T-helper 1 cell treated with Interleukin-12 subunit alpha and Interleukin-12 subunit beta and Interleukin-4 antibody, amounts not matched to agents 30 μg/mL and 1 μg/mL, for 36 hours (primary cell): ENCODE measurements around the gene KRTAP10-7.
A peak's percentile ranks its signal among the peaks of the same experiment; 100 is the strongest.
"Not testable (repeated sequence)": the region's sequence is repeated elsewhere in the genome, so short reads cannot be mapped to it uniquely, and the experiment has no call there.

ENCODE experiments used
- H3K27ac Mint-ChIP-seq: one replicate; pipeline ENCODE4 v1.8.0; 2021; ENCODE audit warnings: mild to moderate bottlenecking, mixed read lengths
- H3K27me3 Mint-ChIP-seq: one replicate; pipeline ENCODE4 v1.8.0; 2021; ENCODE audit warnings: low read depth, mixed read lengths
- H3K36me3 Mint-ChIP-seq: one replicate; pipeline ENCODE4 v1.8.0; 2021; ENCODE audit warnings: low read depth, mixed read lengths
- H3K4me1 Mint-ChIP-seq: one replicate; pipeline ENCODE4 v1.8.0; 2021; ENCODE audit warnings: low read depth, mixed read lengths
- H3K4me3 Mint-ChIP-seq: one replicate; pipeline ENCODE4 v1.8.0; 2021; ENCODE audit warnings: mild to moderate bottlenecking, moderate library complexity, mixed read lengths
- H3K9me3 Mint-ChIP-seq: one replicate; pipeline ENCODE4 v1.8.0; 2021; ENCODE audit warnings: mixed read lengths

KRTAP10-7 gene

DNA sequence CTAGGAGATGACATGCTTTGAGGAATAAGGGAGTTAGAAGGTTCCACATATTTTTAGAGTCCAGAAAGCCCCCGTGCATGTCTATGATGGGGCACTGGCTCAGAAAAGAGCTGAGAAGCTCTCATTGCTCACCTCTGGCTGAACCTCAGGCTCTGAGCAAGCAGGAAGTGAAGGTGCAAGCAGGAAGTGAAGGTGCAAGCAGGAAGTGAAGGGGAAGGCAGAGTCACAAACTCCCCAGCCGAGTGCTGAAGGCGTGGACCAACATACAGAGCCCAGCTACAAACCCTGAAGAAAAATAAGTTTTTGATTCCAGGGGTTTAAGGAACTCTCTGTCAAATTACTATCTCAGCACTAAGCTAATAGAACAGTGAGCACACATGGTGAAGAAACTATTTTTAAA is 18.5 kb downstream of the KRTAP10-7 start:
- Mint-ChIP-seq H3K9me3 (peaks cover 48% of the 10 kb centered on the region), H3K36me3 (peaks cover 33% of the 10 kb centered on the region), H3K4me3 (peak overlapping the region; percentile 57), H3K4me1 (peaks cover 28% of the 10 kb centered on the region), H3K27me3 (peaks cover 13% of the 10 kb centered on the region), H3K27ac (peak overlapping the region; percentile 87)

DNA sequence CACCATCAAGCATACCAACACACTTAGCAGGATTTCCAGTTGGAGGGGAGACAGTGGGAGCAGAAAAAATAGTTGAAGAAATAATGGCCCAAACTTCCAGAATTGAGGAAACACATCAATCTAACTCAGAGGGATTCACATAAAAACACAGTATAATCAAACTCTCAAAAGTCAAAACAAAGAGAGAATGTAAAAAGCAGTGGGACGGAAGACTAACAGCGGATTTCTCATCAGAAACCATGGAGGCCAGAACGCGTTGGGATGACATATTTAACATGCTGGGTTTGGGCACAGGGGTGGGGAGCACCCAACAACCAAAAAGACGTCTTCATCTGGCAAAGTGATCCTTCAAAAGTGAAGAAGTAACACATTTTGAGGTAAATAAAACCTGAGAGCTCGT is 19.5 kb downstream of the KRTAP10-7 start:
- Mint-ChIP-seq H3K9me3 (peaks cover 58% of the 10 kb centered on the region), H3K36me3 (peaks cover 37% of the 10 kb centered on the region), H3K27me3 (peaks cover 20% of the 10 kb centered on the region), H3K4me3 (peak overlapping the region; percentile 21), H3K27ac (no peak overlapping the region), H3K4me1 (peaks cover 26% of the 10 kb centered on the region)

DNA sequence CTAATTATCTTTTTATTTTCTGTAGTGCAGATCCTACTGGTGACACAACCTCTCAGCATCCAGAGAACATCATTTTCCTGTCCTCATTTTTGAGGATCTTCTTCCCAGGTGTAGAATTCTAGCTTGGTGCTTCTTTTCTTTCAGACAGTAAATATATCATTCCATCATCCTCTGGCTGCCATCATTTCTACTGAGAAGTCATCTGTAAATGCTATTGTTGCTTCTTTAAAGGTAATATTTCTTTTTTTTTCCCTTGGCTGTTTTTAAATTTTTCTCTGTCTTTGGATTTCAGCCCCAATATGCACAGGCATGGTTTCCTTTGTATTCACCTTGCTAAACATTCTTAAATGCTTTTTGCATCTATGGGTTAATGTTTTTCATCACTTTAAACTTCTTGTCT is 23.2 kb downstream of the KRTAP10-7 start:
- no peak overlapping the region for H3K4me3 Mint-ChIP-seq
- no peak overlapping the region for H3K27ac Mint-ChIP-seq
- H3K4me1 Mint-ChIP-seq: peaks cover 17% of the 10 kb centered on the region
- peaks cover 36% of the 10 kb centered on the region for H3K36me3 Mint-ChIP-seq
- H3K27me3 Mint-ChIP-seq: peaks cover 20% of the 10 kb centered on the region
- H3K9me3 Mint-ChIP-seq: peaks cover 57% of the 10 kb centered on the region

DNA sequence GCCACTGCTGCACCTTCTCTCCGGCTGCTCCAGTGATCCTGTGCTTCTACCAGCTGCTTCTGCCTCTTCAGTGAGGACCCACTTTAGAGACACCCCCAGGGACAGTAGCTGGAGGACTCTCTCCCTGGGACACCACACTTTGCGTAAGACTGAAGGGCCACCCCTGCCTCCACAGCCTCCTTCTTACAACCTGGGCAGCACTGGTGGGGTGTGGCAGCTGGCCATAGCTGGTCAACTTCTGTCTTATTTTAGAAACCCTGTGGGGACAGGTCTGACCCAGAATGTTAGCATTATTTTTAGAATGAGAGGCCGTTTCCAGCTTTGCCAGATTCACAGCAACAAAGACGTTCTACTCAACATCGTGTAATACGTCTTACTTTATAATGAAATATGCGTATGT is 25.4 kb downstream of the KRTAP10-7 start:
- H3K27ac Mint-ChIP-seq: no peak overlapping the region
- H3K27me3 Mint-ChIP-seq: peaks cover 28% of the 10 kb centered on the region
- no peak overlapping the region for H3K4me3 Mint-ChIP-seq
- H3K9me3 Mint-ChIP-seq: peaks cover 48% of the 10 kb centered on the region
- peaks cover 7% of the 10 kb centered on the region for H3K4me1 Mint-ChIP-seq
- peaks cover 24% of the 10 kb centered on the region for H3K36me3 Mint-ChIP-seq

DNA sequence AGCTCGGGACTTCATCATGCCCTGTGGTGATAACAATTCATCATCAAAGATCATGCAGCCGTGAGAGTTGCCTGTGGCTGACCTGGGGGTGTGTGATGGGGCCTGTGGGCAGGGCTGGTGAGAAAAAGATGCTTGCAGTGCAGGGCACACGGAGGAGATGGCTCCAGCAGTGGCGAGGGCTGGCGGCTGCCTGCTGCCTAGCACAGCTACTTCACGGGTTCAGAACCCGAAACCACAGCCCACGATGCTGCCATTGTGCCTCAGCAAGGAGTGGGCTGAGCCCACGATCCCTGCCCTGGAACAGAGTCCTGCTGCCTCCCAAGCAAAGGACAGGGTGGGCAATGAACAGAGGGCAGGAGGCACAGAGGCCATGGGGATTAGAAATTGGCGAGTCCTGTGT is 25.9 kb downstream of the KRTAP10-7 start:
- H3K4me3 Mint-ChIP-seq: no peak overlapping the region
- H3K27ac Mint-ChIP-seq: no peak overlapping the region

DNA sequence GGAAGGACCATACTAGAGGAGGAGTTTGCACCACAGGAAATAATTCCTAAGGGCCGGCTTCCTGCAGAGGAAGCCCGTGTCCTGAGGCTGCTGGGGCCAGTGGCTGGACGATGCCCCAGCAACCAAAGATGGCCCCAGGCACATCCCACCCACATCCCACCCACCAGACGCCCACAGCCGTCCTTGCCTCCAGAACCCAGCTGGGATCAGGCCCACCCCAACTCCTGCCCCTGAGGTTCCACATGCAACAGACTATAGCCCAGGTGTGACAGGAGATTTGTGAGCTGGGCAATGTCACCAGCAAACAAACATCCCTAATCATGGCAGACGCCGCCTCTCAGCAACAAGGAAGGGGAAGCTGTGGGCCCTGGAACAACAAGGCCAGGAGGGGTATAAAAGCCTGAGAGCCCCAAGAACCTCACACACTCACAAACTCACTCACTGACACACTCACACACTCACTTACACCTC is 26.3 kb downstream of the KRTAP10-7 start, which contains the start of gene KRTAP10-9:
Gene KRTAP10-9, plus strand, starts transcription at position 421 of the 471 bp plus-strand sequence. CDS start 79 bp downstream, outside the sequence.
- Mint-ChIP-seq H3K4me1 (peaks cover 6% of the 10 kb centered on the region), H3K9me3 (peaks cover 55% of the 10 kb centered on the region), H3K36me3 (peaks cover 28% of the 10 kb centered on the region), H3K4me3 (no peak within 1 kb of the TSS), H3K27ac (no peak within 1 kb of the TSS), H3K27me3 (peaks cover 29% of the 10 kb centered on the region)

More for the DNA sequence above, 25.9 kb downstream of the KRTAP10-7 start:
- Mint-ChIP-seq H3K9me3 (peaks cover 51% of the 10 kb centered on the region), H3K36me3 (peaks cover 25% of the 10 kb centered on the region), H3K27me3 (peaks cover 26% of the 10 kb centered on the region), H3K4me1 (peaks cover 6% of the 10 kb centered on the region)

DNA sequence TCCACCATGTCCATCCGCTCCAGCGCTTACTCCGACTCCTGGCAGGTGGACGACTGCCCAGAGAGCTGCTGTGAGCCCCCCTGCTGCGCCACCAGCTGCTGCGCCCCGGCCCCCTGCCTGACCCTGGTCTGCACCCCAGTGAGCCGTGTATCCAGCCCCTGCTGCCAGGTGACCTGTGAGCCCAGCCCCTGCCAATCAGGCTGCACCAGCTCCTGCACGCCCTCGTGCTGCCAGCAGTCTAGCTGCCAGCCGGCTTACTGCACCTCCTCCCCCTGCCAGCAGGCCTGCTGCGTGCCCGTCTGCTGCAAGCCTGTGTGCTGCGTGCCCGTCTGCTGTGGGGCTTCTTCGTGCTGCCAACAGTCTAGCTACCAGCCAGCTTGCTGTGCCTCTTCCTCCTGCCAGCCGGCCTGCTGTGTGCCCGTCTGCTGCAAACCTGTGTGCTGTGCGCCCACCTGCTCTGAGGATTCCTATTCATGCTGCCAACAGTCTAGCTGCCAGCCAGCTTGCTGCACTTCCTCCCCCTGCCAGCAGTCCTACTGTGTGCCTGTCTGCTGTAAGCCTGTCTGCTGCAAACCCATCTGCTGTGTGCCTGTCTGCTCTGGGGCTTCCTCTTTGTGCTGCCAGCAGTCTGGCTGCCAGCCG is 26.9 kb downstream of the KRTAP10-7 start:
- H3K9me3 Mint-ChIP-seq: peaks cover 55% of the 10 kb centered on the region
- H3K36me3 Mint-ChIP-seq: peaks cover 27% of the 10 kb centered on the region
- not testable (repeated sequence) for H3K27ac Mint-ChIP-seq, H3K4me3 Mint-ChIP-seq, H3K4me1 Mint-ChIP-seq
- H3K27me3 Mint-ChIP-seq: peaks cover 34% of the 10 kb centered on the region

DNA sequence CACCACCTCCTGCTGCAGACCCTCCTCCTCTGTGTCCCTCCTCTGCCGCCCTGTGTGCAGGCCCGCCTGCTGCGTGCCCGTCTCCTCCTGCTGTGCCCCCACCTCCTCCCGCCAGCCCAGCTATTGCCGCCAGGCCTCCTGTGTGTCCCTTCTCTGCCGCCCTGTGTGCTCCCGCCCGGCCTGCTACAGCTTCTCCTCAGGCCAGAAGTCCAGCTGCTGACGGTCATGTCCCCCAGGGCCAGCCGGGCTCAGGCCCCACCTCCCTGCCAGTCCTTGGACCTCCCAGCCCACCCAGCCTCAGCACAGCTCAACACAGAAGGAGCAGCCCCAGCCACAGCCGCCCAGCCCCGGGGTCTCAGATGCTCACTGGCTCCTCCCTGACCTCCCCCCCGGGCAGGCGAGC is 27.4 kb downstream of the KRTAP10-7 start:
- peaks cover 27% of the 10 kb centered on the region for H3K36me3 Mint-ChIP-seq
- H3K9me3 Mint-ChIP-seq: peaks cover 54% of the 10 kb centered on the region
- H3K27ac Mint-ChIP-seq, H3K4me1 Mint-ChIP-seq, H3K4me3 Mint-ChIP-seq: not testable (repeated sequence)
- peaks cover 29% of the 10 kb centered on the region for H3K27me3 Mint-ChIP-seq

DNA sequence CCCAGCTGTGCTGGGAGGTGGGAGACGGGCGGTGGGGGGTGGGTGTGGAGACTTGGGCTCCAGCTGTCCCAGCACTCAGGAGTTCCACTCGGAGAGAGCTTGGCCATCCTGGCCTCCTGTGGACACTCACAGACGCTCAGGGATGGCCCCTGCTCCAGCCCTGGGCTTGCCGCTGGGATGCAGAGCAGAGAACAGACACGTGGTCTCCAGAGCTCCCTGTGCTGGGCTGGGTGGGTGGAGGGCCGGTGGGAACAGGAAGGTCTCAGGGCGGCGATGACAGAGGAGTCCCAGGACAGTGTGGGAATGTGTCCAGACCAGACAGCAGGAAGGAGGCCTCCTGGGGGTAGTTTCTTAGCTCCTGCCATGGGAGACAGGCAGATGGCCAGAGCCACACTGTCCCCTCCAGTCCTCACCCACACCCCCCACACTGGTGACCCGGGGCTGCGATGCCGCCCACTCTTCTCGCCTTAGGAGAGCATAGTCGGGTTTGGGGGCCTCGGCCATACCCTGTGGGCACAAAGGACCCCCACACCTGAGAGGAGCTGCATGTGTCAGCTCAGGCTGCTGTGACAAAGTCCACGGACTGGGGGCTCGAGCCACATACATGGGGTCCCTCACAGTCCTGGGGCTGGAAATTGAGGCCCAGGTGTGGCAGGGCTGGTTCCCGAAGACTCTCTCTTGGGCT is 28.5 kb downstream of the KRTAP10-7 start:
- Mint-ChIP-seq H3K4me1 (peaks cover 6% of the 10 kb centered on the region), H3K36me3 (peaks cover 25% of the 10 kb centered on the region), H3K4me3 (no peak overlapping the region), H3K27ac (no peak overlapping the region), H3K9me3 (peaks cover 51% of the 10 kb centered on the region), H3K27me3 (peaks cover 34% of the 10 kb centered on the region)

DNA sequence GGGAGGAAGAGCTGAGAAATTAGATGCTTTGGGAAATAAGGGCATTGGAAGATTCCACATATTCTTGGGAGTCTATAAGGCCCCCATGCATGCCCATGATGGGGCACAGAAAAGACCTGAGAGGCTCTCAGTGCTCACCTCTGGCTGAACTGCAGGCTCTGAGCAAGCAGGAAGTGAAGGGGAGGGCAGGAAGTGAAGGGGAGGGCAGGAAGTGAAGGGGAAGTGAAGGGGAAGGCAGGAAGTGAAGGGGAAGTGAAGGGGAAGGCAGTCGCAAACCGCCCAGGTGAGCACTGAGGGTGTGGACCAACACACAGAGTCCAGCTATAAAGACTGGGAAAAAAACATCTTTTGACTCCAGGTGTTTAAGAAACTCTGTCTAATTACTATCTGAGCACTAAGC is 30.0 kb downstream of the KRTAP10-7 start:
- Mint-ChIP-seq H3K27me3 (peaks cover 39% of the 10 kb centered on the region), H3K27ac (no peak overlapping the region), H3K4me1 (peaks cover 6% of the 10 kb centered on the region), H3K9me3 (peaks cover 45% of the 10 kb centered on the region), H3K36me3 (peaks cover 21% of the 10 kb centered on the region), H3K4me3 (no peak overlapping the region)

DNA sequence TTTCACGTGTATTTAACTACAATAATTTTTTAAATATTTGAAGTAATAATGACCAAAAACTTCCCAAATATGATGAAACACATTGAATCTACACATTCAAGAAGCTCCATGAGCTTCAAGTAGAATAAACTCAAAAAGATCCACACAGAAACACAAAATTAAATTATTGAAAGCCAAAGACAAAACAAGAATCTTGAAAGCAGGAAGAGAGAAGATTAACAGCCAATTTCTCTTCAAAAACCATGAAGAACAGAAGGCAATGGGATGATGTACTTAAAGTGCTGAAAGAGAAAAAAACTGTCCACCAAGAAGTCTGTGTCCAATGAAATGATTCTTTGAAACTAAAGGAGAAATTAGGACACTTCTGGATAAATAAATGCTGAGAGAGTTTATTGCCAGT is 31.7 kb downstream of the KRTAP10-7 start:
- Mint-ChIP-seq H3K4me1 (peaks cover 6% of the 10 kb centered on the region), H3K27ac (no peak overlapping the region), H3K9me3 (peaks cover 45% of the 10 kb centered on the region), H3K27me3 (peaks cover 46% of the 10 kb centered on the region), H3K36me3 (peaks cover 21% of the 10 kb centered on the region), H3K4me3 (no peak overlapping the region)

DNA sequence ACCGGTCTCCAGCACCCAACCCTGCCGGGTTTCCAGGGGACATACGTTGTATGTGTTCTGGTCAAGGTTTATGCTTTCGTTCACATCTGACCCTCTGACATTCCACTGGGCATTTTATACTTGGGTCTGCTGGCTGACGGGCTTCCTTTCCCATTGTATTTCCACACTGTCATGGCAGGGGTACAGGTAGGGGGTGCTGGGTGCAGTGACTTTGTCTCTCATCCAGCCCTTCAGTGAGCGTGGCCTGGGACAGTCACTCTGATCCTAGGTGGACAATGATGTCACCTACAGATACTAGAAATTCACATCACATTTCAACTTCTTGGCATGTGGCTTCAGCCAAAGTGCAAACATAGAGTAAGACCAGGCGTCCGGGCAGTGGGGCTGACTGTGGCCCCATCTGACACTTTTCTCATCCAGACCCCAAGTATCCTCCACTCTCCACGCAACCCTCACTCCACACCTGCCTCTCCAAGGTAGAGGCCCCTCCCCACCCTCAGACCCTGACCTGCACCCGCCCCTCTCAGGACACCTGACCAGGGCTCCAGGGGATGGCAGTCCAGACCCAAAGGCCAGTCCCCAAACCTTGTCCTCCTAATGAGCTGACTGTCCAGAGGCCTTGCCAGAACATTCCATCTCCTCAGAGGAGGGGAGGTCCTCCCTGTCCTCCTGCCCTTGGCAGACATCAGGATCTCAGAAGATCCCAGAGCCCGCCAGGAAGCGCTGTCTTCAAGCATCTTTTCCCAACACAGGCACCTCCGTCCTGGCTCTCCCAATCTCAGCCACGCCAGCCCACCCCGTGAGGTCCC is 36.0 kb downstream of the KRTAP10-7 start:
- peaks cover 17% of the 10 kb centered on the region for H3K36me3 Mint-ChIP-seq
- no peak overlapping the region for H3K27ac Mint-ChIP-seq
- H3K9me3 Mint-ChIP-seq: peaks cover 45% of the 10 kb centered on the region
- H3K4me3 Mint-ChIP-seq: no peak overlapping the region
- no peaks in the 10 kb centered on the region for H3K4me1 Mint-ChIP-seq
- peaks cover 41% of the 10 kb centered on the region for H3K27me3 Mint-ChIP-seq

DNA sequence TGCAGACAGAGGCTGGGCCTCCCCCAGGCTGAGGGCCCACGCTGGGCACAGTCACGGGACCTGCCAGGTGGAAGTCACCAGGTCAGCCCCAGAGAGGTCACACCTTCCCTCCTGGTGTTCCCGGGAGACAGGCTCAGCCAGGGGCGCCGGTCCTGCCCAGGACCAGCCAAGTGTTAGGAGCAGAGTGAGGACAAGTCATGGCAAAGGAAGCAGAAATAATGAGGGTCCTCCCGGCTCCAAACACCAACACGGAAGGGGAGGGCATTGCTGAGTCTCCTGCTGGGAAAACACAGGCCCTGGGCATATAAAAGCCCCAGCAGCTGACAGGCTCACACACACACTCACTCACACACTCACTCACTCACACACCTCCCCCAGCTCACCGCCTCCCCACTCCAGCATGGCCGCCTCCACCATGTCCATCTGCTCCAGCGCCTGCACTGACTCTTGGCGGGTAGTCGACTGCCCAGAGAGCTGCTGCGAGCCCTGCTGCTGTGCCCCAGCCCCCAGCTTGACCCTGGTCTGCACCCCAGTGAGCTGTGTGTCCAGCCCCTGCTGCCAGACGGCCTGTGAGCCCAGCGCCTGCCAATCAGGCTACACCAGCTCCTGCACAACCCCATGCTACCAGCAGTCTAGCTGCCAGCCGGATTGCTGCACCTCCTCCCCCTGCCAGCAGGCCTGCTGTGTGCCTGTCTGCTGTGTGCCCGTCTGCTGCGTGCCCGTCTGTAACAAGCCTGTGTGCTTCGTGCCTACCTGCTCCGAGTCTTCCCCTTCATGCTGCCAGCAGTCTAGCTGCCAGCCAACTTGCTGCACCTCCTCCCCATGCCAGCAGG is 36.8 kb downstream of the KRTAP10-7 start, which contains the start of gene KRTAP10-10:
Gene KRTAP10-10, plus strand, starts transcription at position 339 of the 833 bp plus-strand sequence. Its CDS starts 62 bp downstream, at position 401.
- Mint-ChIP-seq H3K36me3 (peaks cover 14% of the 10 kb centered on the region), H3K9me3 (peaks cover 44% of the 10 kb centered on the region), H3K4me3 (no peak within 1 kb of the TSS), H3K27ac (peak within 1 kb of the TSS; percentile 55), H3K4me1 (no peaks in the 10 kb centered on the region), H3K27me3 (peaks cover 36% of the 10 kb centered on the region)
